H1 (cell line): ENCODE results near the gene IGSF9B. TPM values are rescaled to one million over a fixed set of nuclear protein-coding genes. Genes with fewer than 3 reads are reported as not detected.

Source experiments
- CHD1 ChIP-seq: IDR thresholded peaks from 2 replicates; pipeline ENCODE4 v1.6.1; 2012; ENCODE audit warnings: low read depth, low read length, improper control_type of control experiment
- CHD7 ChIP-seq: fragments of 300-600 bp; sonication (generic); IDR thresholded peaks from 2 replicates; pipeline ENCODE4 v1.7.1; 2012; ENCODE audit warnings: low read length, moderate library complexity, mild to moderate bottlenecking, inconsistent platforms; ENCODE audit not compliant: insufficient replicate concordance
- EZH2 ChIP-seq: fragments of 200-600 bp; sonication (generic); IDR thresholded peaks from 2 replicates; pipeline ENCODE4 v1.7.1; 2012; ENCODE audit warnings: low read depth, mild to moderate bottlenecking, moderate library complexity, low read length, inconsistent platforms; ENCODE audit not compliant: severe bottlenecking
- SRF ChIP-seq: IDR thresholded peaks from 2 replicates; pipeline ENCODE4 v1.6.1; 2011; ENCODE audit warnings: mild to moderate bottlenecking, low read depth, low read length, moderate library complexity
- TAF7 ChIP-seq: optimal IDR thresholded peaks from 2 replicates; pipeline ENCODE3; 2011; ENCODE audit warnings: low read depth, mild to moderate bottlenecking, inconsistent platforms, low read length, moderate library complexity, borderline replicate concordance
- polyA plus RNA-seq, 7 experiments: library from polyadenylated mRNA; depleted of rRNA in 3 of 7; stranded (reverse) in 5 of 7; unstranded in 2 of 7; fragments of >200 nt in 5 of 7; fragments of 200-250 nt in 2 of 7; gene quantifications; 1 replicate in 5 of 7; 2 replicates in 1 of 7; 4 replicates in 1 of 7; pipeline versions ENCODE4 v1.2.1 to v1.2.3, GENCODE V29; 2011 to 2013; ENCODE audit warnings: missing spikeins in 2 of 7, mixed read lengths in 2 of 7
- total RNA-seq: library from RNA; stranded (reverse); fragmentation: NEBNext Ultra II Directional; extraction: Animal tissue kit (Norgen Biotek cat#: 25700); gene quantifications from 2 replicates; pipeline ENCODE4 v1.2.1, GENCODE V29; 2021
- TF ChIP-seq, protein P1 (sequence below), 3 experiments: IDR thresholded peaks; 1 replicate in 2 of 3; 2 replicates in 1 of 3; pipeline versions ENCODE4 v1.5.1 to v1.6.1; 2011; ENCODE audit warnings: low read length in 3 of 3, mild to moderate bottlenecking in 3 of 3, inconsistent platforms in 2 of 3, low read depth in 1 of 3, moderate library complexity in 1 of 3; ENCODE audit not compliant: insufficient read depth in 1 of 3; ENCODE audit errors: control extremely low read depth in 1 of 3

Gene IGSF9B
- total and polyA plus RNA-seq, 2 of the 8 experiments (the other 6 are each of a cell fraction or from before 2014, with no cell fraction given), result 16.5 to 49.2 TPM

GRCh38 chr11:133889188-133889587 lies 67.6 kb downstream of the IGSF9B start (continued):
- TF ChIP-seq, protein P1, sequence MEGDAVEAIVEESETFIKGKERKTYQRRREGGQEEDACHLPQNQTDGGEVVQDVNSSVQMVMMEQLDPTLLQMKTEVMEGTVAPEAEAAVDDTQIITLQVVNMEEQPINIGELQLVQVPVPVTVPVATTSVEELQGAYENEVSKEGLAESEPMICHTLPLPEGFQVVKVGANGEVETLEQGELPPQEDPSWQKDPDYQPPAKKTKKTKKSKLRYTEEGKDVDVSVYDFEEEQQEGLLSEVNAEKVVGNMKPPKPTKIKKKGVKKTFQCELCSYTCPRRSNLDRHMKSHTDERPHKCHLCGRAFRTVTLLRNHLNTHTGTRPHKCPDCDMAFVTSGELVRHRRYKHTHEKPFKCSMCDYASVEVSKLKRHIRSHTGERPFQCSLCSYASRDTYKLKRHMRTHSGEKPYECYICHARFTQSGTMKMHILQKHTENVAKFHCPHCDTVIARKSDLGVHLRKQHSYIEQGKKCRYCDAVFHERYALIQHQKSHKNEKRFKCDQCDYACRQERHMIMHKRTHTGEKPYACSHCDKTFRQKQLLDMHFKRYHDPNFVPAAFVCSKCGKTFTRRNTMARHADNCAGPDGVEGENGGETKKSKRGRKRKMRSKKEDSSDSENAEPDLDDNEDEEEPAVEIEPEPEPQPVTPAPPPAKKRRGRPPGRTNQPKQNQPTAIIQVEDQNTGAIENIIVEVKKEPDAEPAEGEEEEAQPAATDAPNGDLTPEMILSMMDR (IDR thresholded peaks at IDR 0.05; ENCODE audit: control extremely low read depth in 1 of 3, insufficient read depth in 1 of 3, low read depth in 1 of 3, low read length in 3 of 3), result no peak
- TF ChIP-seq CHD1, result no peak
- no peak for TF ChIP-seq TAF7
- TF ChIP-seq CHD7, result no peak
- TF ChIP-seq EZH2, result no peak
- no peak for TF ChIP-seq SRF
